ENCODE measurements around the gene GIPR. TPM values are rescaled to one million over a fixed set of nuclear protein-coding genes. Genes with fewer than 3 reads are reported as not detected.

Gene GIPR
- total RNA-seq, 1 donor from 2014 or later = 4.8 TPM

GRCh38 chr19:45663800-45664199 is 4.2 kb upstream of the GIPR start:
- no peak for ATAC-seq
- intact Hi-C loops (cut with DNase I) = no loop called here

GRCh38 chr19:45664575-45664974 is 3.4 kb upstream of the GIPR start:
- intact Hi-C loops (cut with DNase I) = no loop called here
- Histone ChIP-seq H3K36me3 (no peaks in the 10 kb centered on the region), H3K9me3 (no peaks in the 10 kb centered on the region), H3K4me3 (no peak overlapping the region), H3K27me3 (peaks cover 25% of the 10 kb centered on the region), H3K27ac (no peak overlapping the region), H3K4me1 (peaks cover 7% of the 10 kb centered on the region)
- DNase-seq = no peak
- ATAC-seq = no peak
- TF ChIP-seq CTCF (IDR thresholded peaks at IDR 0.05) = no peak

More at GRCh38 chr19:45663800-45664199, 4.2 kb upstream of the GIPR start:
- no peak for DNase-seq
- Histone ChIP-seq H3K27ac (no peak overlapping the region), H3K36me3 (no peaks in the 10 kb centered on the region), H3K4me1 (no peaks in the 10 kb centered on the region), H3K4me3 (no peak overlapping the region), H3K27me3 (peaks cover 17% of the 10 kb centered on the region), H3K9me3 (no peaks in the 10 kb centered on the region)
- no peak for TF ChIP-seq CTCF (IDR thresholded peaks at IDR 0.05)

- intact Hi-C loops (cut with DNase I) = no loop called here
- no peak for ATAC-seq
Observed at GRCh38 chr19:45668342-45668871, 386 bp downstream of the GIPR start.

GRCh38 chr19:45670670-45671453 is 2.8 kb downstream of the GIPR start:
- Histone ChIP-seq H3K27me3 (peaks cover 37% of the 10 kb centered on the region), H3K27ac (no peak overlapping the region), H3K4me1 (peaks cover 7% of the 10 kb centered on the region), H3K9me3 (no peaks in the 10 kb centered on the region), H3K36me3 (no peaks in the 10 kb centered on the region), H3K4me3 (peak overlapping the region; percentile 35)
- no peak for TF ChIP-seq CTCF (IDR thresholded peaks at IDR 0.05)
- intact Hi-C loops (cut with DNase I) = no loop called here
- peak; percentile 93 for ATAC-seq
- peak; percentile 93 for DNase-seq

More at GRCh38 chr19:45668342-45668871, 386 bp downstream of the GIPR start:
- Histone ChIP-seq H3K36me3 (no peaks in the 10 kb centered on the region), H3K9me3 (no peaks in the 10 kb centered on the region), H3K4me3 (peak overlapping the region; percentile 38), H3K4me1 (peaks cover 7% of the 10 kb centered on the region), H3K27me3 (peaks cover 43% of the 10 kb centered on the region), H3K27ac (no peak overlapping the region)
- TF ChIP-seq CTCF (IDR thresholded peaks at IDR 0.05) = no peak
- no peak for DNase-seq

- H3K27me3 ChIP-seq = peaks cover 48% of the 10 kb centered on the region
- TF ChIP-seq CTCF (IDR thresholded peaks at IDR 0.05) = no peak
- no peak for ATAC-seq
Observed at GRCh38 chr19:45674946-45675345, 6.9 kb downstream of the GIPR start.

More at GRCh38 chr19:45674946-45675345, 6.9 kb downstream of the GIPR start:
- DNase-seq = no peak
- Histone ChIP-seq H3K4me1 (peaks cover 18% of the 10 kb centered on the region), H3K36me3 (no peaks in the 10 kb centered on the region), H3K27ac (no peak overlapping the region), H3K4me3 (no peak overlapping the region), H3K9me3 (no peaks in the 10 kb centered on the region)
- intact Hi-C loops (cut with DNase I) = no loop called here
